ENCODE results near the gene ABHD6. TPM values are rescaled to one million over a fixed set of nuclear protein-coding genes. Genes with fewer than 3 reads are reported as not detected.
"Not testable (repeated sequence)": the region's sequence is repeated elsewhere in the genome, so short reads cannot be mapped to it uniquely, and the experiment has no call there.

The ABHD6 gene
- total RNA-seq, 2 experiments from 2014 or later, result 7.6 to 8.6 TPM

DNA sequence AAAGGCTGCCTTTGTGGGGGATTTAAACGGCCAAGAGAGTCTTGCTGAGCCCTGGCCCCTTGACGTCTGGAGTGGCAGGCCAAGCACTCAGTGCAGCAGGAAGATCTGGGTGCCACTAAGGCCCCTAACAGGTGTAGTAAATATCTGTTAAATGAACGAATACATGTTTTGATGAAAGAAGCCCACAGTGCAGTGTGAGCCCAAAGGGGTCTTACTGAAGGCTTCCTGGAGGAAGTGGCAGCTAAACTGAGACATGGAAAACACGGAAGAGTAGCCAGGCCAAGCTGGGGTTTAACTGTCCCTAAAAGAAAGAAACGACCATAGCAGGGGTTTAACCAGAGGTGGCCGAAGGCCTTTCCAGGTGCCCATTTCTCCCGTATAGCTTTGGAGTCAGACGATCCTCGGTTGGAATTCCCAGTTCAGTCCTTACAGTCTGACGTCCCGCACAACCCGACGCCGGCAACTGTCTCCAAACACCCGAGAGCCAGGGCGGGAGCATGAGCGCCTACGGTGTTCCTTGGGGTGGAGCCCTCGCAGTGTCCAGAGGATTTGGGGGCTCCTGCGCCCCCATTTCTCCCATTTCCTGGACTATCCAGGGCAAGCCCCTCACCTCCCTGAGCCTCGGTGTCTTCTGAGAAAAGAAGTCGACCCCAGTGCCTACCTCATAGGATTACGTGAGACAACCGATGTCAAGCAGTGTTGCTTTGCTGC, 910 bp upstream of the ABHD6 start:
- POLR2A ChIA-PET, result no interaction called here
- CTCF ChIA-PET, result interaction anchor here (1.4 to 2.0 kb wide), 2 partner anchors 63 to 70 kb away, joined by 3 to 7 read pairs; partner anchors contain the start of genes HTD2 and RPP14

DNA sequence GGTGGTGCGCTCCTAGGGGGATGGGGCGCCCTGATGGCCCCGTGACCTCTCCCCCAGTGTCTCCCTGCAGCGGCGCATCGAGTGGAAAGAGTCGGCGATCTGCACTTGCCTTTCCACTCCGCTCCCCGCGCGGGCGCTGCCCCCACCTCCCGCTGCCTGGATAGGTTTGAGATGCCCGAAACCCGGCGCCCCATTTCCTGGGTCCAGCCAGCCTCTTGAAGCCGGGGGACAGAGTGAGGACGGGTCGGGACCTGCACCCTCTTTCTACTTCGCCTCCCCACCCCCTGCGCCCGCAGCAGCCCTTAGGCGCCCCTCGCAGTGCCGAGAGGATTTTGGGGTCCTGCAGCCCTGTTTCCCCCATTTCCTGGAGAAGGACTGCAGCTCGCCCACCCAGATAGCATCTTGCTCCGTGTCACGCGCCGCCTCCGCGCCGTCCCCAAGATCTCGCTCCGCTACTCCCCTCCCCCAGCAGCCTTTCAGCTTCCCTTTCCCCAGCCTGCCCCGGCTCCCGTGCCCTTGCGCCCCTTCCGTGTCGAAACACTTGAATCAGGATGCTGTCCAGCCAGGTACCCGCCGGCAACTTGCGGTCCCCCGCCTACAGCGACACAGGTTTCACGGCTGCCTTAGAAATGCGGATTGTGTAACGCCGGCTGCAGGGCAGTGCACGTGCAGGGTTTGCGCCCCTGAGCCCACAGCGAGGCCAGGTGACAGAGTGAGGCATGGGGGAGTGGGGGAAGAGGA, 519 bp downstream of the ABHD6 start:
- POLR2A ChIA-PET, result interaction anchor here (0.7 to 0.9 kb wide), 2 partner anchors 43 to 68 kb away, joined by 3 to 6 read pairs; partner anchors contain the start of genes HTD2 and RPP14
- CTCF ChIA-PET, result interaction anchor here (0.6 to 2.0 kb wide), 5 partner anchors 20 to 230 kb away, joined by 3 to 7 read pairs (median 4); partner anchors contain the start of genes FLNB, HTD2 and RPP14

DNA sequence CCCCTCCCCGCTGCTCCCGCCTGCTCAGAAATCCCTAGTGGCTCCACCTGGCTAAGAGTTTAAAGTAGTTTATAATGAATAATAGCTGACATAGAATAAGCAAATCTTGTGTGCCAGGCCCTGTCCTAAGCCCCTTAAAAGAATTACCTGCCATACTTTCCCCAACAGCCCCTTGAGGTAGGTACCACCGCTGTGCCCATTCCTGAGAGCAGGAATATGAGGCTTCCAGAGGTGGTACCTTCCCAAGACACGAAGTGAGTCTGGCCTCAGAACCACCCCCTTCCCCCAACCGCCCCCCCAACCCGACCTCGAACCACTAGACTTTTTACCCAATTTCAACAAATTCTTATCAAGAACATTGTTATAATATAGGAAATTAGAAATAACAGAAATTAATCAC, 1.2 kb downstream of the ABHD6 start:
- ChIA-PET CTCF (interaction anchor here (0.7 to 1.6 kb wide), 4 partner anchors 13 to 68 kb away, joined by 3 to 6 read pairs (median 5); partner anchors contain the start of genes HTD2 and RPP14), POLR2A (no interaction called here)

DNA sequence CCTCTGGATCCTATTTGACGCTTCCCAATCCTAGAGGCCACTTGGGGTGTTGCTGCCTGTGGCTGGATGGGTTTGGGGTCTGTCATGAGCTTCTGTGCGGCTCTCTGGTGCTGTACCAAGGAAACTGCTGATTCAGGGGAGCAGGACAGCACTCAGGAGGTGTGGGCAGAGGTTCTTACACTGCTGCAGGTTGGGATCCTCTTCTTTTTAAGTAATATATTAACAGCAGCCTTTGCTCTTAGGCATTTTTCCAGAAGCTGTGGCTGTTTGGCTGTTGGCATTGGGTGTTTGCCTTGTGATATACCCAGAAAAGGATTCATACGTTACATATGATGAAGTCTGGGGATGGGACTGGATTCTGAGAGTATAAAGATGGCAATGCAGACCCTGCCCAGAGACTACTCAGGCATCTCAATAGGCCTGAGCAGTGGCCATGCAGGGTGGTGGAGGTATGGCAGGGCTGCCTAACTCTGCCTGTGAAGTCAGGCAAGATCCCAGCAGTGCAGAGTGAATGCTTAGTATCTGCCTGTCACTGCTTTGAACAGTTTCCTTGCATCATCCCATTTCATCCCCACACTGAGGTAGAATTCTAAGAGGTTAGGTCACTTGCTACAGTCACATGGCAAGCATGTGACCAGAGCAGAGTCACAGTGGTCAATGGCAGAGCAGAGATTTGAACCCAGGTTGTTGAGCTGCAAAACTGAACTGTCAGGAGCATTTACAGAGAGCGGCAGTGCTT, 3.9 kb downstream of the ABHD6 start:
- ChIA-PET POLR2A (no interaction called here), CTCF (interaction anchor here (0.7 kb wide), 1 partner anchor 222 kb away, joined by 3 read pairs; no protein-coding TSS in a partner anchor)

DNA sequence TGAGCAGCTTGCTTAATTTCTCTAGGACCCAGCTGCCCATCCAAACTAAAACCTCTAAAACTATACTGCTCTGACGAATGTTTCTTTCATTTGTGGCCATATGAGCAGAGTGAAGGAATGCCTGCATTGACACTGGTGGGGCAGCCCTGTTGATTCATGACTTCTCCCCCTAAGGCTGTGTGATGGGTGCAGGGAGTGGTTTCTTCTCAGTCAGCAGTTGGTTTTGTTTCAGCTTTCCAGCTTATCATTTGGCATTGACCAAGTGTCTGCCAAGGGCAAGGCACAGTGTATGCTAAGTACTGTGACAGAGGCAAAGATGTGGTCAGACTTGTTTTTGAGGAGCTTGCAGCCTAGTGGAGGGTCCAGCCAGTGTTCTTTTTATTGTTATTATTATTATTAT, 4.7 kb downstream of the ABHD6 start:
- ChIA-PET POLR2A (no interaction called here), CTCF (no interaction called here)

DNA sequence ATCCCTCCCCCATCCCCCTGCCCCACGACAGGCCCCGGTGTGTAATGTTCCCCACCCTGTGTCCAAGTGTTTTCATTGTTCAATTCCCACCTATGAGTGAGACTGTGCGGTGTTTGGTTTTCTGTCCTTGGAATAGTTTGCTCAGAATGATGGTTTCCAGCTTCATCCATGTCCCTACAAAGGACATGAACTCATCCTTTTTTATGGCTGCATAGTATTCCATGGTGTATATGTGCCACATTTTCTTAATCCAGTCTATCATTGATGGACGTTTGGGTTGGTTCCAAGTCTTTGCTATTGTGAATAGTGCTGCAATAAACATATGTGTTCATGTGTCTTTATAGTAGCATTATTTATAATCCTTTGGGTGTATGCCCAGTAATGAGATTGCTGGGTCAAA, 5.3 kb downstream of the ABHD6 start:
- CTCF ChIA-PET, POLR2A ChIA-PET: not testable (repeated sequence)

DNA sequence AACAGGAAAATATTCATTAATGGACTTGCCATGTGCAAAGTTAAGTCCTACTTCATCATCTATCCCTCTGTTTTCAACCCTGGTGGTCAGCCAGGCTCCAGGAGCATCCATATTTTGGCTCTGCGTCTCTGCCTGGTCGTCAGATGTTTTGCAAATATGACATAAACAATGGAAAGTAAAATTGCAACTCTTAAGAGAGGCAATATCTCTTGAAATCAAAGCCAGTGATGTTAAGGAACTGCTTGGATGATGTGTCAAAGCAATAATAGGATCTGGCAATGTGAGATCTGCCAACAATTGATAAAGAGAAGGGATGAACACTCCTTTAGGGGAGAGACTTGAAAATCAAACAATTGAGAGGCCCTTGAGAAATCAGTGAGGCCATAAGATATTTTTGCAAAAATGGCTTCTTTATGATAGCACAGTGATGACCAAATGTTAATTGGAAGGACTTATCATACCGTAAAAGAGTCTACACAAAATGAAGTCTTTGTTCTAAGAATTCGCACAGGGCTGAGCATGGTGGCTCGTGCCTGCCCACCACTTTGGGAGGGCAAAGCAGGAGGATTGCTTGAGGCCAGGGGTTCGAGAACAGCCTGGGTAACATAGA, 6.5 kb downstream of the ABHD6 start:
- ChIA-PET CTCF (no interaction called here), POLR2A (no interaction called here)

DNA sequence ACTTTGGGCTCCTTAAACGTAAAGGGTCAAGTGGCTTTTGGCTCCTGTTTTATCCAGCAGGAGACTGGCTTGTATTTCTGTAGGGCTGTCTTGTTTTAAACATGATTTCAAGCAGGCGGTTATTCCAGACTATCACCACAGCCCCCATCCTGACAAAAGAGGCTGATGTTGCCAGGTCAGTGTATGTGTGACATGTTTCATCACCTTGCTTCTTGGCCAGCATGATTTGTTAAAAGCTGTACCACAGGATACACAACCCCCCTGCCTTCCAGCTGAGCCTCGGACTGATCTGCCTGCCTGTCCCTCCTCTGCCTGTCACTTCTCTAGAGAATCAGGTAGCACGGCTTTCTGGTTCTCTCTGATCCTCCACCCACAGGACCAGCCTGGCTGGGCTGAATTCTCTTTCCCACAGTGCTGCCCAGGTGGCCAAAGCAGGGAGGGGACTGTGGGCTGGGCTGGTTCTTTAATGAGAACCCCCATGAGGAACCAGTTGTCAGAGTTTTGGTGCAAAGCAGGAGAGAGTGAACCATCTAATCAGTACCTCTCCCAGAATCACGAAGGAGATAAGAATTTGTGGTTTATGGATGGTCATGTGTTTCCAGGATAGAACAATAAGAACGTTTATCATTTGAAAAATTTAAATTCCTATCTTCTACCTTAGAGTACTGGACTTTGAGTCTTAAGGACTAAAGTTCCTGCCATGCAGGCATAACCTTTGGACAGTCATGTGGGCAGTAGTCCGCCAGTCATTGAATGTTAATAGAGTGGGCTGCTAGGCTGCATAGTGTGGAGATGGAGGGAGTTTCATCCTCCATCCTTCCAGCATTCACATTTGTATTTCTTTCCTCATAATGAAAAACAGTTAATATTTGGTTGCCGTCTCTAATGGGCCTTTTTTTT, 8.8 kb downstream of the ABHD6 start:
- ChIA-PET POLR2A (no interaction called here), CTCF (no interaction called here)

DNA sequence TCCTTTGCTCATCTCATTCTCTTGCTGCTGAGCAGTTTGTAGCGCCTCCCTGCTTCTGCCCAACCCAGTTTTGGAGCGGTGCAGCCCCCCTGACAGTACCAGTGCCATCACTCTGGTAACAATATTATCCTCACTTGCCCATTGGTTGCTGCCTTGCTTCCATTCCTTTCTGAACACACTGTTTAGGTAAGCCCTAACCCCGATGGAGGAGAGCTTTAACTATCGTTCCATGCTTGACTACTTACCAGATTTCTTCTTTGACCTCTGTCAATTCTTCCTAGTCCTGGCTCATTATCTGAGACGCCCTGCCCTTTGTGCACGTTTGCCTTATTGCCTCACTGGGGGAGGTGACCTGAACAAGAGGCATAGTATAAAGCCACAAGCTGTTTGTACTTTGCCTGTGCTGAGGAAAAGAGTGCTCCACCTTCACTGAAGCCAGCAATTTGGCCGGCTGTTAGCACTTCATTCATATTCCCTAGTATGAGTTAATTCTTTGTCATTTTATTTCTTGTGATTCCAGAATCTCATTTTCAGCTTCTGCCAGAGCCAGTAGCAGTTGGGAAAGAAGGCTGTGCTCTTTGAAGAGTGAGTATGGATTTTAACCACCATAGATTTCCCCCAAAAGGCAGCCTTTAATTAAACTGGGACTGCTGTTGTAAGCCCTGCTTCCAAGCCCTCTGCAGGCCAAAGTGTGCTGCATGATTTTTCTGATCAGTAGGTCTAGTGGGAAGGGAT, 11.9 kb downstream of the ABHD6 start:
- POLR2A ChIA-PET, result no interaction called here
- CTCF ChIA-PET, result interaction anchor here (1.7 kb wide), 1 partner anchor 60 kb away, joined by 3 read pairs; no protein-coding TSS in a partner anchor

DNA sequence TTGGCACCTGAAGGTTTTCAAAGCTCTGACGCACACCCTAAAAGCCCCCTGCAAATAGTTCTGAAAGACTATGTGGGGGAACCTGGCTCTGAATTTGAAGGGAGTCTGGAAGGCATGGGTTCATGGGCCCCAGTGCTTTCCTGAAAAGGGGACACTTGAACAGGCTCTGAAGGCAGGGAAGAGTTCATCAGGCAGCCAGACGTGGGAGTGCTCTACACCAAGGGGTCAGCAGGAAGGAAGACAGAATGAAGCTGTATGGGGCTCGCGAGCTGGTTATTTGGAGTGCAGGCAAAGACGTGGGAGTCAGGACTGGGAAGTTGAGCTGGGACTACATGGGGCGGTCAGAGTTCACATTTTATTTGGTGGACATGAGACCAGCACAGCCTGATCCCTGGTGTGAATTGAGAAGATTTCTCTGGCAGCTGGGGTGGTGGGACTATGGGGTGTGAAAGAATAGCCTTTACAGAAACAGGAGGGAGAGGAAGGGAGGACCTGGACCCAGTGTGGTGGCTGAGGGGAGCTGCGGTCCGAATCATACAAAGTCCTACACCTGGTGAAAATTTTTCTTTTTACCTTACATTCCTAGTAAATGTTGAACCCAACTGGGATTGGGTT, 12.6 kb downstream of the ABHD6 start:
- POLR2A ChIA-PET, result no interaction called here
- CTCF ChIA-PET, result no interaction called here

DNA sequence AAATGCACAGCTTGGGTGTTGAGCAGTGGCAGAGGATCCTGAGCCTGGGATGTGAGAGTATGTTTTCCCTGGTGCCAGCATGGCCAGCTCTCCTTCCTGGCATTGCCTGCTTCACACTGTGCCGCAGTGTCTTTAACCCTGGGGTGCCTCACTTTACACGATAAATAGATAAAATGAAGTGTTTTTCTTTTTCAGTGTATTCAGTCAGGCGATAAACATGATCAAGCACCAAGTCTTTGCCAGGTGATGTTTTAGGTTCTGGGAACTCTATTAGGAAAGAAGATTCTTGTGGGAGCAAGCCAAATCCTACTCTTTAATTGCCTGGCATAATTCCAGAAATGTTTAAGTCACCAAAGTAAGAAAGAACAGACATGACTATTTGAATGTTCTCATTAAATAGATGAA, 14.0 kb downstream of the ABHD6 start:
- CTCF ChIA-PET, result interaction anchor here (1.0 kb wide), 1 partner anchor 12 kb away, joined by 3 read pairs; no protein-coding TSS in a partner anchor

DNA sequence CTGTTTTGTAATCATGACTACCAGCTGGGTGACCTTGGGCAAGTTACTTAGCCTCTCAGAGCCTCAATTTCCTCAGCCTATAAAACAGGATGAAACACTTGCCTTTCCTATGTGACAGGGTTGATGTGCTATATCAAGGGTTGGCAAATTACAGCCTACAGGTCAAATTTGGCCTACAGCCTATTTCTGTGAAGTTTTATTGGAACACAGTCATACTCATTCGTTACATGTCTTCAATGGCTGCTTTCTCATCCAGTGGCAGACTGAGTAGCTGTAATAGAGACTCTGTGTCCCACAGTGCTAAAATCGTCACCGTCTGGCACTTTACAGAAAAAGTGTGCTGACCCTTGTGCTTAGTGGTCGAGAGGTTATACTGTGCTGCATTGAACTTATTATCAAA, 16.6 kb downstream of the ABHD6 start:
- ChIA-PET POLR2A (no interaction called here), CTCF (no interaction called here)

More for the DNA sequence above, 14.0 kb downstream of the ABHD6 start:
- POLR2A ChIA-PET, result no interaction called here

DNA sequence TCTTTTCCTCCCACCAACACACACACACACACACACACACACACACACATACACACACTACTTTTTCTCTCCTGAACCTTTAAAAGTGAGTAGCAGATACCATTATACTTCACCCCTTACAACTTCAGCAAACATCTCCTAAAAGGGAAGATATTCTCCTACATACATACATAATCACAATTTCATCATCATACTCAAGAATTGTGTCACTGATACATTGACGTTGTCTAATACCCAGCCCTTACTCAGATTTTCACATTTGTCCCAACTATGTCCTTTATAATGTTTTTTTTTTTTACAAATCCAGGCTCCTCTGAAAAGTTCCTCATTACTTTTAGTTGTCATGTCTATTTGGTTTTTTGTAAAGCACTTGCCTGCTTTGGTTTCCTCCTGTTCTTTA, 18.5 kb downstream of the ABHD6 start:
- ChIA-PET CTCF (no interaction called here), POLR2A (no interaction called here)

DNA sequence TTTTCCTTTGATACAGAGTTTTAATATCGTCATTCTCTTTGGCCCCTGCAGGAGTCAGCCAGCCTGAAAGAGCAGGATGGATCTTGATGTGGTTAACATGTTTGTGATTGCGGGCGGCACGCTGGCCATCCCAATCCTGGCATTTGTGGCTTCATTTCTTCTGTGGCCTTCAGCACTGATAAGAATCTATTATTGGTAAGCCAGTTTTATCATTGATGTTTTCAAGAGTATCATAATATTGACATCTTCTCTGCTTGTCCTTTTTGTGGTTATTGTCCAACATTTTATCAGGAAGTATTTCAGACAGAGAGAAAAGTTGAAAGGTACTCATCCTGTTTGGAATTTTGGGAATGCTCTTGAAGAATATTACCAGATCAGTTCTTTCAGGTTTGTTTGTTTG, 18.9 kb downstream of the ABHD6 start:
- POLR2A ChIA-PET, result no interaction called here
- CTCF ChIA-PET, result no interaction called here

DNA sequence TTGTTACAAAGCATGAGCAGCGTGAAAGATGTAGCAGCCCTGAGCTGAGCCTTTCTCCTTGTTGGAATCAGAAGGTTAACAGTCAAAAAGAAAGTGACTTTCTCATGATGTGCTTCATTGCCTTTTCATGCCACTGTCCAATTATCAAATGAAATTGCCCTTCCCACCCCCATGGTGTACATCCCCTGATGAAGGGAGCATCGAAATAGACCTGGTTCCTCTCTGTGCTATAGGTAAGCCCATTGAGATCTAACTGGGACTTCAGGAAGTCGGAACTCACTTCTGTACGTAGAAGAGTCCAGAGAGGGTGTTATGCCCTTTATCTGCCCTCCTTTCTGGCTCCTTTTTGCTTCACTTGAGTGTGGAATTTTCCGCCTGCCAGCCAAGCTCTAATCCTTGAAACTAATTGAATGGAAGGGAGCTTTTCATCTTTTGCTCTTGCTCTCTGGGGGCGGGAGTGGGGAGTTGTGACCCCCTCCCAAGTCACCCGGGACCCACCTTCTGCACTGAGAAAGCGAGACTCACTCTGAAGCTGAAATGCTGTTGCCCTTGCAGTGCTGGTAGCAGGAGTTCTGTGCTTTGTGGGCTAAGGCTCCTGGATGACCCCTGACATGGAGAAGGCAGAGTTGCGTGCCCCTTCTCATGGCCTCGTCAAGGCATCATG, 20.9 kb downstream of the ABHD6 start:
- CTCF ChIA-PET, result no interaction called here
- POLR2A ChIA-PET, result no interaction called here

DNA sequence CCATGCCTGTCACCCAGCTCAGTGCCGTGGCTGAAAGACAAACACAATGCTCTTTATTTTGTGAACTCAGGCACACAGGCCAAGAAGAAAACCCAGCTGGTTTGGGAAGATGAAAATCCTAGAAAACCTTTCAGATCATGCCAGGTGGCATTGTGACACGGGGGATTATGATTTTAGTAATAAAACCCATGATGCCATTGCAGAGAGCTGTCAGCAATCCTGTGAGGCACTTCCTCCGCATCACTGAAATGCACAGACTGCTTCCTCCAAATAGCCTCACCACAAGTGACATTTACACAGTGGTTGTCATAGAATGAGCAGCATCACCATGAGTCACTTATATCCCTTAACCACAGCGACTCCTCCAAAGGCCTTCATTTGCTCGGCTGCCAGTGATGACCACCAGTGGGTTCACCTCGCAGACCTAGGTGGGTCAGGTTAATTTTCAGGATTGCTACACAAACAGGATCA, 22.7 kb downstream of the ABHD6 start:
- CTCF ChIA-PET, result no interaction called here
- POLR2A ChIA-PET, result no interaction called here

DNA sequence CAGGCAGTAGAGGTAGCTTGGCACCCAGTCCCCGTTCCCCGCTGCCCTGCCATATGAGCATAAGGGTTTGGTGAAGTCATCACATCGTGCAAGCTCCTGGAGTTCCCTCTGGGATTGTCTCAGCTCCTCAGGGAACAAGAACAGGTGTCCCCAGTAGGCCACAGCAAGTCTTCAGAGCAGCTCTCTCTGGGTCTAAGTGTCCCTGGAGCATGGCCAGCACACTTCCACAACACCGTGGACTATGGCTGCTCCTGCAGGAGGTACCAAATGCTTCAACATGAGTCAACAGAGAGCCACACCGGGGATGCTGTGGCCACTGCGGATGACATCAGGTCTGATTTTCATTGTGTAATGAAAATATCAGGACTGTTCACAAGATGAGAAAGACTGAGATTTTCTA, 23.1 kb downstream of the ABHD6 start:
- POLR2A ChIA-PET, result no interaction called here
- CTCF ChIA-PET, result no interaction called here

All from activated CD8-positive, alpha-beta memory T cell treated with anti-CD3 and anti-CD28 coated beads for 36 hours (primary cell).